NCI-H1092 treated with DMSO at 0.1 percent for 48 hours (cell line): ENCODE measurements around the gene CCL23.
"Not testable (repeated sequence)": the region's sequence is repeated elsewhere in the genome, so short reads cannot be mapped to it uniquely, and the experiment has no call there.

Experiments used
- DNase-seq: peaks from one replicate; lab custom pipeline; 2025; lab: John Stamatoyannopoulos, UW

CCL23 gene, protein sequence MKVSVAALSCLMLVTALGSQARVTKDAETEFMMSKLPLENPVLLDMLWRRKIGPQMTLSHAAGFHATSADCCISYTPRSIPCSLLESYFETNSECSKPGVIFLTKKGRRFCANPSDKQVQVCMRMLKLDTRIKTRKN

DNA sequence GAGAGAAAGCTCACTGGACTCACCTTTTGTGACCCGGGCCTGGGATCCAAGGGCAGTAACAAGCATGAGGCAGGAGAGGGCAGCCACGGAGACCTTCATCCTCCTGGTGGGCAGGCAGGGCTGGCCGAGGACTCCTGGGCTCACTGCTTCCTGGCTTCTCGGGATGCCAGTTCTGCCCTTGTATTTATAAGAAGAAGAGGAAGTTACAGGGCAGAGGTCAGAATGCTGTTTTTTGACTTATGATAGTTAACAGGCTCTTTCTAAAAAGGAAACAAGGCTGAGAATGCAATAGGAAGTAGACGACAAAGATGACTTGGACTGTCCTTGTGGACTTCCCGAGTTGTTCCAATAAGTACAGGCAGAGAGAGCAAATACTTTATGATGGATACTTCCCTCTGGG is at the start of gene CCL23:
CCL23 (minus strand) TSS at position 174 of the 400 bp plus-strand sequence; CDS start at position 99, 75 bp downstream.
- DNase-seq: no peak

DNA sequence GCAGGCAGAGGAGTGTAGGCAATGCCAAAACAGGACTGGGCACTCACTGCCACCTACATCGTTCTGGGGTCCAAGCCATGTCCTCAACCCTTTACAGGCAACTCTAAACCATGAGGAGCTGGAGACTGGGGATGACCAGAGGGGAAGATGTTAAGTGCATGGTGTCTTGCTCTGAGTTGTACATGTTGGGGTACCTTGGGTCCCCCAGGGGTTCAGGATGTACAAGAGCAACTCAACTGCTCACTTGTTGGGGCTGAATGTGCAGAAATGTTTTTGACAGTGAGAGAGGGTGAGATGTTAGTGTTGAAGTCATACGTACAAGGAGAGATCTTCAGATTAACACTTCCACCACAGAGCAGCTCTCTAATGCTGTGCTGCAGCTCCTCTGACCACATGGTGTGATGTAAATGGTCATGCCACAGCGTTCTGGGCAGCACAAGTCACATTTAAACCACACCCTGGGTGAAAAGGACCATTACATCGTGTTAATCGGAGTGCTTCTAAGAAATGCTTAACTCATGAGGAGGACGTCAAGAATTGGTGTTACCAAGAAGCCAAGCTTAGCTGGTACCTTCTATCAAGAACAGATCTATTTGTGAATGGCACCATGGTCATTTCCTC is 48.7 kb upstream of the CCL23 start:
- DNase-seq: no peak

DNA sequence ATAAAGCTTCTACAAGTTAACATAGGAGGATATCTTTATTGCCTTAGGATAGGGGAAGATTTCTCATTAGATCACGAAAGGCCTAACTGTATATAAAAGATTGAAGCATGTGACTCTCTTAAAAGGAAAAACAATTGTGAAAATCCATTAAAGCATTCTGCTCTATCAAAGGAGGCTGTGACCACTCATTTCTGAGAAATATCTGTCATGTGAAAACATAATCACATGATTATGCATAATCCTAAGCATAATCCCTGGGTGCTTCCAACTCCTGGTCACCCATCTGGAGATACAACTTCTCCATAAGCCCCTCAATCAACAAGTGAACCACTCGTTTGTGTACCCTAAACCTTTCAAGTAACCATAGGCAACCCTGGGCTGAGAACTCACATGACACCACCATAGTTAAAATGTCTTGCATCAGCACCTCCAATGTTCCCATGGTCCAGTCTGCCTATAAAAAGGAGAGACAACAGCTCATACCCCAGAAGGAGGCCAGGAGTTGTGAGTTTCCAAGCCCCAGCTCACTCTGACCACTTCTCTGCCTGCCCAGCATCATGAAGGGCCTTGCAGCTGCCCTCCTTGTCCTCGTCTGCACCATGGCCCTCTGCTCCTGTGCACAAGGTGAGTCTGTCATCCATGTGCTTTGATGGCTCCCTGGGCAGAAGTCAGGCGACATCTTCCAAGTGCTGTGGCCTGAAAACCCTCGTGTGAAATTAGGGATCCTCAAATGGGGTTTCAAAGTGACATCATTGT is 46.2 kb upstream of the CCL23 start, which contains the start of gene CCL18:
CCL18 (plus strand) TSS at position 487 of the 756 bp plus-strand sequence; CDS start at position 558, 71 bp downstream.
- no peak for DNase-seq

DNA sequence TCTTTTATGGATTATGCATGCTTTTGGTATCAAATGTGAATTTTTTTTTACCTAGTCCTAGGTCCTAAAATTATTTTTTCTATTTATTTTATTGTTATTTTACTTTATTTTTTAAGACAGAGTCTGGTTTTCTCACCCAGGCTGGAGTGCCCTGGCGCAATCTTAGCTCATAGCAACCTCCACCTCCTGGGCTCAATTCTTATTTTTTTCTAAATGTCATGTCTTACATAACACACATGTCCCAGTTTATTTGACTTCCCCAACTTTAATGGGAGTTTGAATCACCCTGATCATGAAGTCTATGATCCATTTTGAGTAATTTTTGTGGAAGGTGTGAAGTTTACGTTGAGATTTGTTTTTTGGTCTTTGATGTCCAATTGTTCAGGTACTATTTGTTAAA is 43.0 kb upstream of the CCL23 start:
- no peak for DNase-seq

DNA sequence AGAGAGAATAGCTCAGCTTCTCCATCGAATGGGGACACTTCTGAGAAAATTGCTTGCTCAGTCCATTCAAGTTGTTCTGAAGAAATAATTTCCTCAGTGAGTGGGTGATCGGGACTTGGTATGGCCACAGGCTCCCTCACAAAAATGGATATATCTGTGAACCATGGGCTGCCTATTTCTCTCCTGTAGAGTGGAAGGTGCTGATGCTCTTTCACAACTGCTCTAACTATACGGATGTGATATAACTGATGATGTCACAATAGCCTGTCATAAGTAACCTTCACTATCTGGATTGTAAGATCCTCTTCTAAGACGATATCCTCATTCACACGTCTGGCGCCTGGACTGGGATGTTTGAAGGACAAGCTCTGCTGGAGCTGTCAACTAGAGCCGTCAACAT is 41.6 kb upstream of the CCL23 start:
- DNase-seq: no peak

DNA sequence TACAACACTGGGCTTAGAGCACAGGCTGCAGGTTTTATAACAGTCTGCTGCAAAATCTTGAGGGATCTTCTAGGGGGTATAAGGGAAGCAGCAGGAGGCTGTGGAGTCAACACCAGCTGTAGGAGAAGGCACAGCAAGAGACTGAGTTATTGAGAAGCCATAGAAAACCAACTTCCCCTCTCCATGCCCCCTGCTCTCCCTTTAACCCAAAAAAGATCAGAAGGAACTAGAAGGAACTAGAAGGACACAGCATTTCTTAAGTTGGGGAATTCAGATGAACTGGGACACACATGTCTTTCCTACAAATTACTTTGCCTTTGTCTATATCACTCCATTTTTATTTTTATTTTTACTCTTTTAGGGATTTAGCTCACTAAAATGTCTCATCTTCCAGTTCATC is 40.1 kb upstream of the CCL23 start:
- no peak for DNase-seq

DNA sequence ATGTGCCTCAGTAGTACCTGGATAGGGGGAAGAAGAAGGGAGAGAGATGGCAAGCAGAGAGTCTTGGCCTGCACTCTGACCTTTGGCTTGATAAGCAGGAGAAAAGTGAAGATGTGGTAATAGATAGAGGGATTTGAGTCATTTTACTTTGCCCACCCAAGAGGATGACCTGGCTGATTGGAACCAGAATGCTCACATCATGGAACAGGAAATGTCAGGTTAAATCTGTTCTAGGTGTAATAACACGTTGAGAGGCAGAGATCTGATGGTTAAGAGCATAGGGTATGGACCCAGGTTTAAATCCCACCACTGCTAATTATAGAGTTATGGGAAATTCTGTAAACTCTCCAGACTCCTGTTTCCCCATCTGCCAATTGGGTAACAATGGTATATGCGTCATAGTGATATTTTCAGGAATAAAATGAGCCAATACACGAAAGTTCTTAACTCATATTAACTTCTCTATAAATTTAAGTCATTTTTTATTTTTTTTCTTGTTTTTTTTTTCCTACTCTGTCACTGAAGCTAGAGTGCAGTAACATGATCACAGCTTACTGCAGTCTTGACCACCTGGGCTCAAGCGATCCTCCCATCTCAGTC is 38.2 kb upstream of the CCL23 start:
- DNase-seq: no peak

DNA sequence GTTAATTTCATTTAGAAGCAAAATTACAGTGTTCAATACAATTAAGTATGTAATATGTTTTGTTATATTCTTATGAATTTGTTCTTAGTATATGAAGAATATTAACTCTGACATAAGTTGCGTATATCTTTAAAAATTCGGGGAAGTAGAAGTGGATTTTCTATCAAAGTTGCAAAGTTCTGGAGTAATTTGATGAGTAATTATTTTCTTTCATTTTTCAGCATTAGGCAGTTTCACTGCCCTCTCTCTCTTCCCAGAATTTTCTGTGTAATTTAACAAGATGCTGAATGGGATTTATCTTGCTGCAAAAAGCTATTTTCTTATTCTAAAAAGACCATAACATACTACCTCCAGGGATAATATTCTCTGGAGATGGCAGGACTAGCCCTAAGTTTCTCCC is 37.4 kb upstream of the CCL23 start:
- no peak for DNase-seq

DNA sequence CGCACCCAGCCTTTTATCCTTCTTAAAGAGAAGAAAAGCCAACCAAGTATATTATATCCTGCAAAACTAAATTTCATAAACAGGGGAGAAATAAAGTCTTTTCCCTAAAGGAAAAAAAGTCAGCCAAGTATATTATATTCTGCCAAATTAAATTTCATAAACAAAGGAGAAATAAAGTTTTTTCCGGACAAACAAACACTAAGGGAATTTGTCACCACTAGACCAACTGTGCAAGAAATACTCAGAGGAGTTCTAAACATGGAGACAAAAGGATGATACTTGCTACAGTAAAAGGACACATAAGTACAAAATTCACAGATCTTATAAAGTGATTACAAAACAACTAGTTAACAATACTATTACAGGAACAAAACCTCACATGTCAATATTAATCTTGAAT is 31.9 kb upstream of the CCL23 start:
- DNase-seq: no peak

DNA sequence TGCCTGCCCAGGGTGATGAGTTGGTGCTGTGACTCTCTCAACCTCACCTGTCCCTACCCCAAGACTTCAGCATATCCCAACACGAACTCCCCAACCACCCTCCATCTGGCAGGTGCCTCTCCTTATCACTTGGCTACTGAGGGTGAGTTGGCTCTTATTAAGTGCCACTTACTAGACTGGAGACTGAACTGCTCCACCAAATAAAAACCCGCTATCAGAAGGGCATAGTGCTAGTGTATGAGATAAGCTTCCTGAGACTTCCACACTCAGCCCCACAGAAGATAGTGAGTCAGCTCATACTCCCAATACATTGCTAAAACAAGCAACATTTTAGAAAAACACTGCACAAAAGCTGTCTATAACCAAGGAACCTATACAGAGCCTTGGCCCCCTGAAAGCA is 30.3 kb upstream of the CCL23 start:
- no peak for DNase-seq

DNA sequence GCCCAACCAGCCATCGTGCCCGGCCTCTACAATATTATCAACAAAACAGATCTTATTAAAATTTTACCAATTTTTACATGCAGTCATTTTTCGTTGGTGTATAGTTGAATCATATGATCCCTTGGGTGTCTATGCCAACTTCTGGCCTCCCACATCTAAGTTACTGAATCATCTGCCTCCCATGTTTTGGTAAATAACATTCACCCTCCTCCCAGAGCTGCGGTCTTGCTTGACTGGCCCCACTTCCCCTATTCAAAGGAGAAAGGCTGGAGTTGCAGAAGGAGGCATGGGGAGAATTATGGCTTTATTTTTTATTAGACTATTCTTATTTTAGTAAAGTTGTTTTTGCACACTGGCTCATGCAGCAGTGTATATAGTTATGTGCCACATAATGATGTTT is 18.5 kb upstream of the CCL23 start:
- no peak for DNase-seq

DNA sequence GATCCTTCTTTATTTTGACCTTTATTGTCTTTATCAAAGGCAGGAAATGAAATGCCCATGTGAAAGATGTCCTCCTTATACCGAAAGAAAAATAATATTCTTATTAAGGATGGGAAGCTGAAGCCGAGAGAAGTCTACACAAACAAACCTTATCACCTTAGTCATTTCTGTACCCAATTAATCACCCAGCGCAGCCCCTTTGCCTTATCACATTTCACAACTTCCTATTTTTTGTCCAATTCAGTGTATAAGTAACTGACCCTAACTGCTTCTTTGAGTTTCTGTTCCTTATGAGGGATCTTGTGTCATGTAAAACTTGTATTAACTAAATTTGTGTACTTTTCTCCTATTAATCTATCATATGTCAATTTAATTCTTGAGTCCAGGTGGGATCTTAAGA is 16.4 kb upstream of the CCL23 start:
- DNase-seq: no peak

DNA sequence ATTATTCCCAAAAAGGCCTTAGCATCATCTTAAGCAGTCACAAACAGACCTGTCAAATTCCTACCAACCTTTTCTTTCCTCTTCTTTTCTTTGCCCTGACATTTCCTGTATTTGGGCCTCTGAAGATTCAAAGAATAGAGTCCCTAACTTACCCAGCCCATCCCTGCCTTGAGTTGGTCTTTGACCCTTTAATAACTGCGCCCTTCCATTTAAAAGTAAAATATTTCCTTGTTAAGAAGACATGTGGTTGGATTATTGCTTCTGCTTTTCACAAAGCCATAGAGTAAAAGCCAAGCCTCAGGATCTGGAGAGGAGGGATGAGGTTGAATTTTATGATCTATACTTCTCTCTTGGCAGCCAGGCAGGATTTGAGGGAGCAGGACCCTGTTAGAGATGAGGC is 13.2 kb upstream of the CCL23 start:
- no peak for DNase-seq

DNA sequence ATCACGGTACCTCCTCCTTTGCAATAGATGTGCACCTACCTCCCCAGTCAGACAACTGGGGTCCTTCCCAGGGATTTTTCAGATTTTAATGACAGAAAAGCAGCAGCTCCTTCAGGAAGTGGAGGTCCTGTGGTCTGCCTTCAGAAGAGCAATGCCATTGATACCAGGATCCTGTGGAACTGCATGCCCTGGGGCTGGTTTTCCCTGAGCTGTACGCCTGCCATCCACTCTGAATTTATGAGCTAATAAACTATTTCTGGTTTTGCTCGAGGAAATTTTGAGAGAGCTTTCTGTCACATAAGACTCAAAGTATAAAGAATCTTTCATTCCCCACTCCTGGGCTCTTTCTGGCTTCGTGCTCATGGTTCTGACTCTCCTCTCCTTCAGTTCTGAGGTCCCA is 10.0 kb upstream of the CCL23 start:
- DNase-seq: no peak

DNA sequence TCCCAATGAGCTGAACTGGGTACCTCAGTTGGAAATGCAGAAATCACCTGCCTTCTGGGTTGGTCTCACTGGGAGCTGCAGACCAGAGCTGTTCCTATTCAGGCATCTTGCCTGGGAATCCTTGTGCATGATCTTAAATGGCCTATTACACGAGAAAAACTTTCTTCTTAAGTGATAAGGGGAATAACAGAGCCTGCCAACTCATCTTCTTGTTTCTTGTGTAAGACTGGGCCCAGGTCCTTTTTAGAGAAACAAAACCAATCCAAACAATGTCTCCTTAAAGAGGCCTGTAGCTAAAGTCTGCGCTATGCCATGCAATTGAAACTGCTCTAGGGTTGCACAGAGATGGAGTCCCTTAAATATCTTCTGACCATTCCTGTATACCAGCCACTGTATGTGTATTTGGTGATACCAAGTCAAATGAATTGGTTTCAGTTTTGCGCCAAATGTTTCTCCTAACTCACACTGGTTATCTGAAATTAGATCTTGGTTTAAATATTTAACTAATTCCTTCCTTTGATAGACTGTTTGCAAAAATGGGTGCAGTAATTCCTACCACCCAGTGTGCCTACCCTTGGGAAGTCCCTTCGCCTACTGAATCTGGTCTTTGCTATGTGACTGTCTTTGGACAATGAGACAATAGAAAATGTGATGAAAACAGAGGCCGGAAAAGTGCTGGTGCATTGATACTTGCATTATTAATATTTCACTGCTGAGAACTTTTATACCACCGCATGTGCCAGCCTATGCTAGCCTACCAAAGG is 6.5 kb upstream of the CCL23 start:
- DNase-seq: no peak

DNA sequence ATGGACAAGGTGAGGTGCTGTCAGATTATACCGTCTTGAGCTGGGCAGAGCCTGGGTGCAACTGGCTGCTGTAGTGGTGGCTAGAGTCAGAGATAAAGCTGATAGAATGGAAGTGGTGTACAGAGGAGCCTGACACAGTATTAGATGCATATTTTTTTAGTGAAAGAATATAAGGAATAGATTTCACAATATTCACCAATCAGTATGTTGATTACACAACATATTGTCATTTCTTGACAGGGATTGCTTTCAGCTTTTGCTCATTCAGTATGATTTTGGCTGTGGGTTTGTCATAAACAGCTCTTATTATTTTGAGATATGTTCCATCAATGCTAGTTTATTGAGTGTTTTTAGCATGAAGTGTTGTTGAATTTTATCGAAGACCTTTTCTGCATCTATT is 1.7 kb upstream of the CCL23 start:
- no peak for DNase-seq

DNA sequence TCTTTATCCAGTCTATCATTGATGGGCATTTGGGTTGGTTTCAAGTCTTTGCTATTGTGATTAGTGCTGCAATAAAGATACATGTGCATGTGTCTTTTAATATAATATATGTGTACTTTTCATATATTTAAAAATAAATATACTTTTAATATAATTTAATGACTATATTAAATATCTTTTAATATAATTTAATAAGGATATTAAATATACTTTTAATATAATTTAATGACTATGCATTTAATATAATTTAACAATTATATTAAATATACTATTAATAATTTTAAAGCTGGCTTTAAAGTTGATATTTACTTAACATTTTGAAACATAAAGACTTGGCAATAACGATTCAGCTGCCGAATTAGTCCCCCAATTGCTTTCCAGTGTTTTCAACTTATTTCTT is 1.2 kb downstream of the CCL23 start:
- no peak for DNase-seq

DNA sequence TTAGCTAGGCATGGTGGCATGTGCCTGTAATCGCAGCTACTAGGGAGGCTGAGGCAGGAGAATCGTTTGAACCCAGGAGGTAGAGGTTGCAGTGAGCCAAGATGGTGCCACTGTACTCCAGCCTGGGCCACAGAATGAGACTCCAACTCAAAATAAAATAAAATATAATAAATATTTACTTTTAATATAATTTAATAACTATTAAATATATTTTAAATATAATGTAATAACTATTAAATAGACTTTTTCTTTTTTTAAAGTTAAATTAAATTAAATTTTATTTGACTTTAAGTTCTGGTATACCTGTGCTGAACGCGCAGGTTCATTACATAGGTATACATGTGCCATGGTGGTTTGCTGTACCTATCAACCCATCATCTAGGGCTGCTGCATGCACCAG is 1.9 kb downstream of the CCL23 start:
- DNase-seq: not testable (repeated sequence)

DNA sequence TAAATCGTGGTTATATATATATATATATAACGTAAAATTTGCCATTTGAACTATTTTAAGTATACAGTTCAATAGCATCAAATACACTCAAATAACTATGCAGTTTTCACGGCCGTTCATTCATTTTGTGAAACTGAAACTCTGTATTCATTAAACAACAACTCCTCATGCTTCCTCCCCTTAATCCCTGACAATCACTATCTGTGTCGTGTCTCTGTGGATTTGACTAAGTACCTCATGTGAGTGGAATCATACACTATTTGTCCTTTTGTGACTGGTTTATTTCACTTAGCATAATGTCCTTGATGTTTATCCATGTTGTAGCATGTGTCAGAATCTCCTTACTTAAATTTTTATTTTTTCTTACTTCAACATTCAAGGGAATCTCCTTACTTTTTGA is 2.8 kb downstream of the CCL23 start:
- no peak for DNase-seq

DNA sequence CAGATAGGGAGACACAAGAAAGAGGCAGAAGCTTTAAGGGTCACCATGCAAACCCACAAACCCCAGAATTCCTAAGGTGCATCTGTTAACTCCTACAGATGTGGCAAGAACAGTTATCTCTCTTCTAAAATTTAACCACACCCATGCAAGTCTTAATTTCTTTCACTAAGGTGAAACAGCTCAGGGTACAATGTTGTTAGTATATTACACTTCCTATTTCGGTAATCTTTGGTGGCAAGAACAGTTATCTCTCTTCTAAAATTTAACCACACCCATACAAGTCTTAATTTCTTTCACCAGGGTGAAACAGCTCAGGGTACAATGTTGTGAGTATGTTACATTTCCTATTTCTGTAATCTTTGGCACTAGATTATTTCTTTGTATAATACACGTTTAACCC is 6.6 kb downstream of the CCL23 start:
- DNase-seq: no peak

DNA sequence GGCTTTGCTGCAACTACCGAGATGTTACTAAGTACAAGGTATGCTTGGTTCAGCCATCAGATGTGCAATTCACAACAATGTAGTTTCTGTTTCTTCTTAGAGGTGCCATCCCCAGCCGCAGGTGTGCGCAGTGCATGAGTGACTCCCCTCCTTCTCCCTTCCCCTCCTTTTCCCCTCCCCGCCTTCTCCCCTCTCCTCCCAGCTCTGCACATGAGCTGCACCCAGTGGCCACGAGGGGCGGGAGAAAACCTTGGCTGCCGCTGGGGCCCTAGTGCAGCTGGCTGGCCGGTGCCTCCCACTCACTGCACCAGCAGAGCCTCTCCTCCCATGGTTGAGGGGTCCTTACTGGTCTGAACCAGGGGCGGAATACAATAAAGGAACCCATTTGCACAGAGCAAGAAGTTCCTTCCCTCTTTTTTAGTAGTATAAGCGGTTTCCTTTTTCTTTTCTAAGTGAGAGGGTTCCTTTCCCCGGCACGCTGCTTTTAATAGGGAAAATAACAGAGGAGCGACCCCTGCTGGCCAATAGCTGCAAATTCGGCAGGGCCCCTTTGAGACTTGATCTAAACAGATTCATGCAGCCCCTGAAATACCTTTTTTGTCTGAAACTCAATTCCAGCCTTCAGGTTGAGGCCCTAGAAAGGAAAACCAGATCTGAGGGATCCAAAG is 8.6 kb downstream of the CCL23 start:
- DNase-seq: no peak

DNA sequence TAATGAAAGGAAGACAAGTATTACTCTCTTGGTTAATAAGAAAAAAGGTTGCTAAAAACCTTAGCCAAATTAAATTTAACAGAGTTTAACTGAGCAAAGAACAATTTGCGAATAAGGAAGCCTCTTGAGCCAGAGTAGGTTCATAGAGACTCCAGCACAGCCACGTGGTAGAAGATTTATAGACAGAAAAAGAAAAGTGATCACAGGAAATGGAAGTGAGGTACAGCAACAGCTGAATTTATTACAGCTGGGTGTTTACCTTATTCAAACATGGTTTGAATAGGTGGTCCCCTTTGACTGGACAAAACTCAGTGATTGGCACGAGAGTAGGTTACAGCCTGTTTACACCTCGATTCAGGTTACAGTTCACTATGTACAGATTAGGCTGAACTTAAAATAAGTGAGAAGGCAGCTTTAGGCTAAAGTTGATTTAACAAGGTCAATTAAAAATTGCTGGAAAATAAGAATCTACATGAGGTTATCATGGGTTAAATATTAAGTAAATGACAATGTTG is 13.1 kb downstream of the CCL23 start:
- DNase-seq: no peak
